HEK293T (cell line): ENCODE measurements around the gene TTYH2.

Experiments used
- CTCF ChIA-PET: fragments of 350-600 bp; formaldehyde crosslinking; extraction: SDS; loops from one replicate; lab custom pipeline; 2021; ENCODE audit warnings: antibody characterized with exemption, inconsistent platforms; lab: Yijun Ruan, JAX
- POLR2A ChIA-PET: fragments of 350-600 bp; formaldehyde crosslinking; extraction: SDS; loops from one replicate; lab custom pipeline; 2020; ENCODE audit warnings: antibody characterized with exemption, inconsistent platforms; lab: Yijun Ruan, JAX
- DNase-seq: peaks from one replicate; pipeline ENCODE4 v3.0.0; 2012; ENCODE audit warnings: mixed read lengths; ENCODE audit errors: extremely low spot score
- ARNT ChIP-seq: fragments of 450-650 bp; IDR thresholded peaks from 2 replicates; pipeline ENCODE4 v1.6.1; 2017; ENCODE audit warnings: mild to moderate bottlenecking
- BHLHE40 ChIP-seq: fragments of 450-650 bp; IDR thresholded peaks from 2 replicates; pipeline ENCODE4 v1.6.1; 2016; ENCODE audit warnings: mild to moderate bottlenecking, moderate library complexity, borderline replicate concordance
- CTBP1 ChIP-seq: fragments of 450-650 bp; IDR thresholded peaks from 2 replicates; pipeline ENCODE4 v1.6.1; 2016; ENCODE audit warnings: borderline replicate concordance
- ELF4 ChIP-seq: fragments of 450-650 bp; IDR thresholded peaks from 2 replicates; pipeline ENCODE4 v1.6.1; 2017; ENCODE audit warnings: antibody characterized with exemption
- FOXA1 ChIP-seq: fragments of 450-650 bp; IDR thresholded peaks from 2 replicates; pipeline ENCODE4 v1.6.1; 2016; ENCODE audit warnings: mild to moderate bottlenecking
- FOXK2 ChIP-seq: fragments of 450-650 bp; IDR thresholded peaks from 2 replicates; pipeline ENCODE4 v1.6.1; 2016; ENCODE audit warnings: mild to moderate bottlenecking
- FOXM1 ChIP-seq: fragments of 450-650 bp; IDR thresholded peaks from 2 replicates; pipeline ENCODE4 v1.6.1; 2017; ENCODE audit warnings: mild to moderate bottlenecking, borderline replicate concordance
- HDGF ChIP-seq: fragments of 450-650 bp; IDR thresholded peaks from 2 replicates; pipeline ENCODE4 v1.6.1; 2017; ENCODE audit warnings: antibody characterized with exemption, borderline replicate concordance
- L3MBTL2 ChIP-seq: fragments of 450-650 bp; conservative IDR thresholded peaks from 2 replicates; pipeline ENCODE4 v1.6.1; 2016; ENCODE audit warnings: mild to moderate bottlenecking
- LEF1 ChIP-seq: fragments of 450-650 bp; IDR thresholded peaks from 2 replicates; pipeline ENCODE4 v1.6.1; 2017; ENCODE audit warnings: mild to moderate bottlenecking, borderline replicate concordance
- NFRKB ChIP-seq: fragments of 450-650 bp; IDR thresholded peaks from 2 replicates; pipeline ENCODE4 v1.6.1; 2016; ENCODE audit warnings: mild to moderate bottlenecking, moderate library complexity
- PKNOX1 ChIP-seq: fragments of 450-650 bp; IDR thresholded peaks from 2 replicates; pipeline ENCODE4 v1.6.1; 2016
- SP1 ChIP-seq: fragments of 450-650 bp; IDR thresholded peaks from 2 replicates; pipeline ENCODE4 v1.6.1; 2017
- SUZ12 ChIP-seq: fragments of 450-650 bp; IDR thresholded peaks from 2 replicates; pipeline ENCODE4 v1.6.1; 2016; ENCODE audit warnings: mild to moderate bottlenecking
- TARDBP ChIP-seq: fragments of 450-650 bp; IDR thresholded peaks from 2 replicates; pipeline ENCODE4 v1.6.1; 2016
- ZNF384 ChIP-seq: fragments of 450-650 bp; IDR thresholded peaks from 2 replicates; pipeline ENCODE4 v1.6.1; 2016

TTYH2 gene

GRCh38 chr17:74222399-74222798 is 9.0 kb downstream of the TTYH2 start:
- no peak for DNase-seq
- ChIA-PET POLR2A (interaction anchor here (0.5 to 2.4 kb wide), 4 partner anchors 8 to 22 kb away, joined by 3 to 8 read pairs (median 4); partner anchors contain the start of gene TTYH2), CTCF (no interaction called here)
- TF ChIP-seq TARDBP (no peak), SUZ12 (no peak), LEF1 (no peak), FOXA1 (no peak), ZNF384 (no peak), BHLHE40 (no peak), ELF4 (no peak), SP1 (no peak), L3MBTL2 (no peak), FOXK2 (no peak), FOXM1 (no peak), PKNOX1 (no peak), HDGF (no peak), NFRKB (no peak), ARNT (no peak)

GRCh38 chr17:74223901-74224300 is 10.5 kb downstream of the TTYH2 start:
- ChIA-PET CTCF (interaction anchor here (0.6 kb wide), 1 partner anchor 86 kb away, joined by 4 read pairs; no protein-coding TSS in a partner anchor), POLR2A (no interaction called here)
- TF ChIP-seq SP1 (no peak), BHLHE40 (no peak), TARDBP (no peak), HDGF (no peak), SUZ12 (no peak), FOXM1 (no peak)
- no peak for DNase-seq

- CTCF ChIA-PET, result no interaction called here
- no peak for DNase-seq
- no peak for TF ChIP-seq BHLHE40
- TF ChIP-seq ARNT, result no peak
- TF ChIP-seq L3MBTL2, result no peak
- TF ChIP-seq SP1, result no peak
- TF ChIP-seq FOXA1, result no peak
- no peak for TF ChIP-seq TARDBP
- TF ChIP-seq SUZ12, result no peak
- TF ChIP-seq NFRKB, result no peak
- TF ChIP-seq ELF4, result no peak
- TF ChIP-seq HDGF, result no peak
- TF ChIP-seq LEF1, result no peak
- TF ChIP-seq ZNF384, result no peak
- POLR2A ChIA-PET, result interaction anchor here (0.8 kb wide), 1 partner anchor 206 kb away, joined by 3 read pairs; no protein-coding TSS in a partner anchor
Observed at GRCh38 chr17:74224959-74225725, 11.8 kb downstream of the TTYH2 start.

GRCh38 chr17:74226252-74226651 is 12.9 kb downstream of the TTYH2 start:
- no peak for TF ChIP-seq FOXM1
- no peak for TF ChIP-seq L3MBTL2
- TF ChIP-seq CTBP1, result no peak
- TF ChIP-seq HDGF, result no peak
- no peak for TF ChIP-seq NFRKB
- no peak for TF ChIP-seq PKNOX1
- TF ChIP-seq BHLHE40, result no peak
- no peak for TF ChIP-seq SP1
- TF ChIP-seq TARDBP, result no peak
- no peak for TF ChIP-seq ZNF384
- no peak for TF ChIP-seq SUZ12
- TF ChIP-seq ARNT, result no peak
- no peak for TF ChIP-seq ELF4
- no peak for TF ChIP-seq LEF1
- TF ChIP-seq FOXA1, result no peak
- TF ChIP-seq FOXK2, result no peak
- DNase-seq, result no peak
- ChIA-PET CTCF (no interaction called here), POLR2A (interaction anchor here (0.8 kb wide), 1 partner anchor 204 kb away, joined by 3 read pairs; no protein-coding TSS in a partner anchor)

DNA sequence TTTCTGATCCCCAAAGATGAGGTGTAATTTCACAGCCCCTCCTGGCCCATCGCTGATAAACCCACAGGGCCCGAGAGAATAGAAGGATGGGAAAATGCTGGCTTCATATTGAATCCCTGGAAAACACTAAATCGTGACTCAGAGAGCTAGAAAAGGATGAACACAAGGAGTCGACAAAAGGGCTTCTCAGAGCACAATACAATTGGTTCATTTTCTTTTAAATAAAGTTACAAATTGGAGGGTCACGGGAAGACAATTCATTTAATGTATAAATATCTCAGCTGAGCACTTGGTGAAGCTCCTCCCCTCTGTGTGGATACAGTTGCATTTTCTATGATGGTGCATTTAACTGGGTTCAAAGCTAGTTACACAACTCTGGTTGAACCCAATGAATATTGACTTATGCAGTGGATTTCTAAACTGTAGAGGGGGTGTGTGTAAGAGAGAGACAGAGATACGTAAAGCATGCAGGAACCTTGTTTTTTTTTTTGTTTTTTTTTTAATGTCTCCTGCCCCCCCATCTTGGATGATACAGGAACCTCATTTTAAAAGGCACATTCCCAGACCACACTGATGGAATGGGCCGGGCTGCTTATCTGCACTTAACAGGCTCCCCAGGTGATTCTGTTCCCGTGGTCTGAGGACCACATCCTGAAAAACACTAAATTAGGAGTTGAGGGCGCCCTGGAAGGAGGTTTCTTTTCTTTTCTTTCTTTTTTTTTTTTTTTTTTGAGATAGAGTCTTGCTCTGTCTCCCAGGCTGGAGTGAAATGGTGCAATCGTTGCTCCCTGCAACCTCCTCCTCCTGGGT is 14.1 kb downstream of the TTYH2 start:
- CTCF ChIA-PET, result interaction anchor here (0.7 to 1.0 kb wide), 2 partner anchors 14 to 169 kb away, joined by 3 to 4 read pairs; partner anchors contain the start of gene TTYH2
- no peak for TF ChIP-seq FOXA1
- TF ChIP-seq PKNOX1, result no peak
- TF ChIP-seq ELF4, result no peak
- TF ChIP-seq HDGF, result no peak
- TF ChIP-seq TARDBP, result no peak
- TF ChIP-seq SUZ12, result no peak
- no peak for TF ChIP-seq CTBP1
- no peak for TF ChIP-seq FOXK2
- TF ChIP-seq ZNF384, result no peak
- no peak for TF ChIP-seq NFRKB
- POLR2A ChIA-PET, result no interaction called here
- DNase-seq, result no peak
